Endothelial cell of umbilical vein (primary cell): ENCODE results near the gene ACYP2. TPM values are rescaled to one million over a fixed set of nuclear protein-coding genes. Genes with fewer than 3 reads are reported as not detected.
A peak's percentile ranks its signal among the peaks of the same experiment; 100 is the strongest.

Experiments used
- BruUV-seq: library from RNA; stranded (reverse); fragments of 400-500 nt; replicated peaks from 2 replicates; lab custom pipeline; 2021; lab: Mats Ljungman, UMichigan
- CTCF ChIA-PET: fragments of 300-600, 350-600 bp; sonication (Branson Sonifier 250); formaldehyde crosslinking; loops from one replicate; lab custom pipeline; 2021; ENCODE audit warnings: antibody characterized with exemption, inconsistent platforms; lab: Charles Lee
- POLR2A ChIA-PET: fragments of 300-600, 350-600 bp; sonication (Branson Sonifier 250); formaldehyde crosslinking; loops from one replicate; lab custom pipeline; 2021; ENCODE audit warnings: antibody characterized with exemption, inconsistent platforms; lab: Charles Lee
- DNase-seq: peaks from one replicate; pipeline ENCODE4 v3.0.0-alpha.2; 2011; ENCODE audit warnings: low read depth, low spot score
- FAIRE-seq: peaks from 2 replicates; lab custom pipeline; 2011; peaks lifted over from hg19 to GRCh38; lab: Jason Lieb, UNC
- H2AFZ ChIP-seq: 2 replicates; pipeline ENCODE4 v1.6.0; 2012; ENCODE audit warnings: low read depth, low read length, control low read depth, inconsistent platforms
- H3K27ac ChIP-seq: 2 replicates; pipeline ENCODE4 v1.5.1; 2011; ENCODE audit warnings: low read depth, mild to moderate bottlenecking, control low read depth, low read length, moderate library complexity; ENCODE audit not compliant: insufficient read depth
- H3K27me3 ChIP-seq, 2 experiments: 2 replicates each; pipeline versions ENCODE4 v1.6.0 to v1.6.1; 2011; ENCODE audit warnings: low read length in 2 of 2, mixed read lengths in 1 of 2; ENCODE audit not compliant: control insufficient read depth in 2 of 2, insufficient read depth in 2 of 2
- H3K36me3 ChIP-seq, 2 experiments: 2 replicates in 1 of 2; 3 replicates in 1 of 2; pipeline ENCODE4 v1.5.1; 2011; ENCODE audit warnings: low read length in 2 of 2, mild to moderate bottlenecking in 1 of 2, moderate library complexity in 1 of 2; ENCODE audit not compliant: control insufficient read depth in 2 of 2, insufficient read depth in 2 of 2; ENCODE audit errors: extremely low read depth in 1 of 2
- H3K4me1 ChIP-seq: 3 replicates; pipeline ENCODE4 v1.5.1; 2011; ENCODE audit warnings: mild to moderate bottlenecking, low read length; ENCODE audit not compliant: control insufficient read depth, insufficient read depth; ENCODE audit errors: extremely low read depth
- H3K4me2 ChIP-seq: 2 replicates; pipeline ENCODE4 v1.6.1; 2011; ENCODE audit warnings: low read length, control low read depth, mixed read lengths; ENCODE audit not compliant: insufficient read depth
- H3K4me3 ChIP-seq, 3 experiments: fragments of 200-600 bp in 1 of 3; sonication (generic), shearing (Covaris generic) in 1 of 3; replicated peaks in 1 of 3; 2 replicates each; pipeline ENCODE4 v1.5.1; 2011 to 2016; ENCODE audit warnings: control low read depth in 3 of 3, low read length in 3 of 3, mild to moderate bottlenecking in 2 of 3, inconsistent platforms in 1 of 3, low read depth in 1 of 3, moderate library complexity in 1 of 3; ENCODE audit not compliant: insufficient read depth in 1 of 3
- H3K79me2 ChIP-seq: 2 replicates; pipeline ENCODE4 v1.6.0; 2012; ENCODE audit warnings: low read length, inconsistent platforms; ENCODE audit not compliant: control insufficient read depth, insufficient read depth
- H3K9ac ChIP-seq: replicated peaks from 2 replicates; pipeline ENCODE3; 2011; ENCODE audit warnings: low read length, control low read depth; ENCODE audit not compliant: insufficient read depth; ENCODE audit errors: extremely low read depth
- H3K9me1 ChIP-seq: replicated peaks from 3 replicates; pipeline ENCODE4 v1.6.0; 2011; ENCODE audit warnings: mild to moderate bottlenecking, low read length; ENCODE audit not compliant: control insufficient read depth, insufficient read depth; ENCODE audit errors: extremely low read depth
- H3K9me3 ChIP-seq: replicated peaks from 2 replicates; pipeline ENCODE4 v1.5.1; 2012; ENCODE audit warnings: low read length, inconsistent platforms; ENCODE audit not compliant: control insufficient read depth, insufficient read depth
- H4K20me1 ChIP-seq: replicated peaks from 2 replicates; pipeline ENCODE3; 2011; ENCODE audit warnings: mild to moderate bottlenecking, low read length; ENCODE audit not compliant: control insufficient read depth, insufficient read depth; ENCODE audit errors: extremely low read depth
- EZH2 ChIP-seq: IDR thresholded peaks from 2 replicates; pipeline ENCODE4 v1.6.1; 2012; ENCODE audit warnings: borderline replicate concordance, low read depth, mild to moderate bottlenecking, moderate library complexity, low read length, inconsistent platforms; ENCODE audit not compliant: severe bottlenecking
- FOS ChIP-seq: IDR thresholded peaks from 2 replicates; pipeline ENCODE4 v1.6.1; 2011; ENCODE audit warnings: mild to moderate bottlenecking, low read length, moderate library complexity, borderline replicate concordance; ENCODE audit not compliant: insufficient read depth
- GATA2 ChIP-seq: IDR thresholded peaks from 2 replicates; pipeline ENCODE4 v1.7.0; 2011; ENCODE audit warnings: low read depth, mild to moderate bottlenecking, moderate library complexity, mixed read lengths, low read length; ENCODE audit not compliant: insufficient read length, insufficient read depth
- JUN ChIP-seq: IDR thresholded peaks from 2 replicates; pipeline ENCODE4 v1.6.1; 2011; ENCODE audit warnings: borderline replicate concordance, low read depth; ENCODE audit not compliant: insufficient read length, insufficient read depth
- MYC ChIP-seq: IDR thresholded peaks from one replicate; pipeline ENCODE4 v1.6.1; 2011; ENCODE audit warnings: mild to moderate bottlenecking, low read depth, low read length
- POLR2A ChIP-seq: IDR thresholded peaks from 2 replicates; pipeline ENCODE4 v1.6.1; 2012; ENCODE audit warnings: low read depth, mild to moderate bottlenecking, control low read depth, low read length
- POLR2AphosphoS5 ChIP-seq: IDR thresholded peaks from 2 replicates; pipeline ENCODE4 v1.6.1; 2012; ENCODE audit warnings: low read depth, mild to moderate bottlenecking, control low read depth, low read length, moderate library complexity; ENCODE audit not compliant: insufficient read depth
- dilution Hi-C: fragments of 300-500 bp; cut with MboI; formaldehyde crosslinking; loops from one replicate; pipeline ENCODE4 v1.15.0; 2019; ENCODE audit warnings: low sequenced_read_pairs; ENCODE audit not compliant: extremely low pct_ligation_motif_present
- intact Hi-C: fragments of 100-400 bp; cut with micrococcal nuclease; formaldehyde crosslinking; loops from one replicate; pipeline ENCODE4 v1.10.0; 2022
- polyA plus RNA-seq, 4 experiments: library from polyadenylated mRNA; depleted of rRNA in 3 of 4; stranded (reverse) in 3 of 4; unstranded in 1 of 4; fragments of >200 nt; gene quantifications; 2 replicates each; pipeline versions ENCODE4 v1.2.1 to v1.2.3, GENCODE V29; 2011 to 2012; ENCODE audit warnings: missing spikeins in 1 of 4
- total RNA-seq: library from RNA; stranded (reverse); gene quantifications from 2 replicates; pipeline ENCODE4 v1.2.3, GENCODE V29; 2021
- TF ChIP-seq, protein P1 (sequence below): IDR thresholded peaks from 2 replicates; pipeline ENCODE4 v1.6.1; 2011; ENCODE audit not compliant: insufficient read depth, insufficient read length
- TF ChIP-seq, protein P2 (sequence below), 2 donors: IDR thresholded peaks; 1 replicate in 1 of 2; 2 replicates in 1 of 2; pipeline ENCODE4 v1.5.1; 2011; ENCODE audit warnings: low read length in 2 of 2, mild to moderate bottlenecking in 2 of 2, moderate library complexity in 2 of 2, control low read depth in 1 of 2, inconsistent platforms in 1 of 2, low read depth in 1 of 2; ENCODE audit not compliant: insufficient read depth in 1 of 2; ENCODE audit errors: extremely low read depth in 1 of 2

Gene ACYP2
- total and polyA plus RNA-seq, 2 donors (not counting 3 experiments of a cell fraction or from before 2014, with no cell fraction given), result 3.9 to 7.9 TPM

DNA sequence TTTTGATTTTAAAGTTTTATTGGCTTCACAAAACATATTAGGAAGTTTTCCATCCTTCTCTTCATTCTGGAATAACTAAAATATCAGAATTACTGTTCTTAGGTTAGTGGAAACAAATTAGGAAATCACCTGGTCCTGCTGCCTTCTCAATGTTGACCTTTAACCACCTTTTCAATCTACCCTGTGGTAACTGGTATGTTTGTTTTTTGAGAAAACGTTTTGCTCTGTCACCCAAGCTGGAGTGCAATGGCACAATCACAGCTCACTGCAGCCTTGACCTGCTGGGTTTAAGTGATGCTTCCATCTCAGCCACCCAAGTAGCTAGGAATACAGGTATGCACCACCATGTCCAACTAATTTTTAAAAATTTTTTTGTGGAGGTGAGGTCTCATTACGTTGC, 28.4 kb downstream of the ACYP2 start:
- no peaks in the 10 kb centered on the region for H3K9me1 ChIP-seq
- no peak overlapping the region for H3K4me2 ChIP-seq
- no peak overlapping the region for H3K4me3 ChIP-seq
- intact Hi-C loops, result no loop called here
- dilution Hi-C loops, result no loop called here
- no peaks in the 10 kb centered on the region for H3K79me2 ChIP-seq
- no peaks in the 10 kb centered on the region for H3K27me3 ChIP-seq
- no peak for DNase-seq
- peak; percentile 76 for FAIRE-seq
- H3K27ac ChIP-seq, result no peak overlapping the region
- TF ChIP-seq, protein P1, sequence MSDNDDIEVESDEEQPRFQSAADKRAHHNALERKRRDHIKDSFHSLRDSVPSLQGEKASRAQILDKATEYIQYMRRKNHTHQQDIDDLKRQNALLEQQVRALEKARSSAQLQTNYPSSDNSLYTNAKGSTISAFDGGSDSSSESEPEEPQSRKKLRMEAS, result no peak
- no peak for TF ChIP-seq POLR2AphosphoS5
- TF ChIP-seq, protein P2, sequence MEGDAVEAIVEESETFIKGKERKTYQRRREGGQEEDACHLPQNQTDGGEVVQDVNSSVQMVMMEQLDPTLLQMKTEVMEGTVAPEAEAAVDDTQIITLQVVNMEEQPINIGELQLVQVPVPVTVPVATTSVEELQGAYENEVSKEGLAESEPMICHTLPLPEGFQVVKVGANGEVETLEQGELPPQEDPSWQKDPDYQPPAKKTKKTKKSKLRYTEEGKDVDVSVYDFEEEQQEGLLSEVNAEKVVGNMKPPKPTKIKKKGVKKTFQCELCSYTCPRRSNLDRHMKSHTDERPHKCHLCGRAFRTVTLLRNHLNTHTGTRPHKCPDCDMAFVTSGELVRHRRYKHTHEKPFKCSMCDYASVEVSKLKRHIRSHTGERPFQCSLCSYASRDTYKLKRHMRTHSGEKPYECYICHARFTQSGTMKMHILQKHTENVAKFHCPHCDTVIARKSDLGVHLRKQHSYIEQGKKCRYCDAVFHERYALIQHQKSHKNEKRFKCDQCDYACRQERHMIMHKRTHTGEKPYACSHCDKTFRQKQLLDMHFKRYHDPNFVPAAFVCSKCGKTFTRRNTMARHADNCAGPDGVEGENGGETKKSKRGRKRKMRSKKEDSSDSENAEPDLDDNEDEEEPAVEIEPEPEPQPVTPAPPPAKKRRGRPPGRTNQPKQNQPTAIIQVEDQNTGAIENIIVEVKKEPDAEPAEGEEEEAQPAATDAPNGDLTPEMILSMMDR (IDR thresholded peaks at IDR 0.05; ENCODE audit: extremely low read depth in 1 of 2, insufficient read depth in 1 of 2, low read depth in 1 of 2, low read length in 2 of 2), result no peak
- TF ChIP-seq GATA2, result no peak
- no peak overlapping the region for H2AFZ ChIP-seq
- POLR2A ChIA-PET, result interaction anchor here (0.5 kb wide), 1 partner anchor 29 kb away, joined by 3 read pairs; the partner anchor contains the start of gene ACYP2
- no peaks in the 10 kb centered on the region for H3K9me3 ChIP-seq
- H3K4me1 ChIP-seq, result no peaks in the 10 kb centered on the region
- CTCF ChIA-PET, result no interaction called here
- BruUV-seq, result no TSS peak
- no peak overlapping the region for H3K9ac ChIP-seq
- no peaks in the 10 kb centered on the region for H3K36me3 ChIP-seq
- no peaks in the 10 kb centered on the region for H4K20me1 ChIP-seq

DNA sequence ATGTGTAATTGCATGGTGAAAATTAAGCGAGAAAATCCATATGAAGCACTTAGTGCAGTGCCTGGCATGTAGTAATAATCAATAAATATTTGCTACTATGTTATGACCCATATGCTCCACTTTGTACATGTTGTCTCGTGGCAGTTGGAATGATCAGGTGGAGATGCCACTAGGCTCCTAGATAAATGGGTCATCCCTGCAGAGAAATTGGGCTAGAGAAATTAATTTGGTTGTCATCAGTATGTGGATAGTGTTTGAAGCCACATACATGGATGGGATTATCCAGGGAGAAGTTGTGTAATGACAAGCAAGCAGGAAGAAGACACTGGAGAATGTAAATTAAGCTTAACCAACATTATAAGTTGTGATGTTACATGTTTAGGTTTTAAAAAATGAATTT, 33.0 kb downstream of the ACYP2 start:
- Histone ChIP-seq H3K9ac (no peak overlapping the region), H3K4me2 (no peak overlapping the region), H3K9me1 (no peaks in the 10 kb centered on the region), H3K4me3 (no peak overlapping the region), H3K27ac (no peak overlapping the region), H3K4me1 (no peaks in the 10 kb centered on the region), H2AFZ (no peak overlapping the region), H4K20me1 (no peaks in the 10 kb centered on the region), H3K79me2 (no peaks in the 10 kb centered on the region), H3K27me3 (no peaks in the 10 kb centered on the region), H3K36me3 (no peaks in the 10 kb centered on the region), H3K9me3 (no peaks in the 10 kb centered on the region)
- TF ChIP-seq, protein P2 (IDR thresholded peaks at IDR 0.05; ENCODE audit: extremely low read depth in 1 of 2, insufficient read depth in 1 of 2, low read depth in 1 of 2, low read length in 2 of 2), result no peak
- TF ChIP-seq EZH2, result no peak
- TF ChIP-seq POLR2AphosphoS5, result no peak
- TF ChIP-seq, protein P1, result no peak
- TF ChIP-seq GATA2, result no peak
- no peak for TF ChIP-seq POLR2A
- TF ChIP-seq MYC, result no peak
- no peak for TF ChIP-seq JUN
- TF ChIP-seq FOS, result no peak
- POLR2A ChIA-PET, result no interaction called here
- no peak for DNase-seq
- FAIRE-seq, result no peak
- no TSS peak for BruUV-seq
- dilution Hi-C loops, result no loop called here
- intact Hi-C loops, result no loop called here
- CTCF ChIA-PET, result interaction anchor here (1.0 to 3.0 kb wide), 2 partner anchors 13 to 20 kb away, joined by 3 to 13 read pairs; no protein-coding TSS in a partner anchor
